A673 (cell line): ENCODE measurements around the gene PPOX.

Source experiments
- EZH2 ChIP-seq: fragments of 200-600 bp; sonication (generic); IDR thresholded peaks from 2 replicates; pipeline ENCODE4 v1.6.1; 2017; ENCODE audit warnings: borderline replicate concordance, low read depth, mild to moderate bottlenecking, mixed read lengths, antibody characterized with exemption, low read length; ENCODE audit not compliant: poor library complexity, severe bottlenecking
- TF ChIP-seq, protein P1 (sequence below): fragments of 300-800, 200-600 bp; sonication (generic); conservative IDR thresholded peaks from 2 replicates; pipeline ENCODE4 v1.5.1; 2017; ENCODE audit warnings: low read depth, mild to moderate bottlenecking, antibody characterized with exemption, low read length, moderate library complexity, mixed read lengths

DNA sequence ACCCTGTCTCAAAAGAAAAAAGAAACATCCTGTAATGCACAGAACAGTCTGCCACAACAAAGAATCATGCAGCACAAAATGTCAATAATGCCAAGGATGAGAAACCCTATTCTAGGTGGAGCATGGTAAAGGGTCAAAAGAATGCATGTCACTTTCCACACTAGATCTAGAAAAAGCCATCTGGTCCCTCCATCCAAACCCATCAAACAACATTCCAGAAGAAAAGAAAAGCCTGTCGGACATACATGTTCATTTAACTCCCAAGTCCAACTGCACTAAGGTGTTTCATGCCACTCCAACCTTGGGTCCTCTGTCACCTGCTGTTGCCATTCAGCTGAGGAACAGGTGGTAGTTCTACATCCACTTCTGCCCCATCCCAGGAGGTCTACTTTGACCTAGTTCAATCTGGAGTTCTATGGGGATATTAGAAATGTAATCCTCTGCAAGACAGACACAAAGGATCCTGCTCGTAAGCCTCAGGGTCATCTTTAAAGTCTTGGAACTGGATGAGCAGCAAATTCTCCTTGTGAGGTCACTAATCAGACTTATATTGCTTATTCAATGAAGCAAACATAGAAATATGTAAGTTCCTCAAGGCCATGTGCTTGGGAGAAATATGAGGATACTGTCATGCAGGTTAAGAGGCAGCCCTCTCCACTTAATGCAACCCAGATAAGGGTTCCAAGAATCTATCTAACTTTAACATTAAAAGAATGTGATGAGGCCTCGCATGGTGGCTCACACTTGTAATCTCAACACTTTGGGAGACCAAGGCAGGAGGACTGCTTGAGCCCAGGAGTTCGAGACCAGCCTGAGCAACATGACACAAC is 37.4 kb upstream of the PPOX start:
- TF ChIP-seq, protein P1, sequence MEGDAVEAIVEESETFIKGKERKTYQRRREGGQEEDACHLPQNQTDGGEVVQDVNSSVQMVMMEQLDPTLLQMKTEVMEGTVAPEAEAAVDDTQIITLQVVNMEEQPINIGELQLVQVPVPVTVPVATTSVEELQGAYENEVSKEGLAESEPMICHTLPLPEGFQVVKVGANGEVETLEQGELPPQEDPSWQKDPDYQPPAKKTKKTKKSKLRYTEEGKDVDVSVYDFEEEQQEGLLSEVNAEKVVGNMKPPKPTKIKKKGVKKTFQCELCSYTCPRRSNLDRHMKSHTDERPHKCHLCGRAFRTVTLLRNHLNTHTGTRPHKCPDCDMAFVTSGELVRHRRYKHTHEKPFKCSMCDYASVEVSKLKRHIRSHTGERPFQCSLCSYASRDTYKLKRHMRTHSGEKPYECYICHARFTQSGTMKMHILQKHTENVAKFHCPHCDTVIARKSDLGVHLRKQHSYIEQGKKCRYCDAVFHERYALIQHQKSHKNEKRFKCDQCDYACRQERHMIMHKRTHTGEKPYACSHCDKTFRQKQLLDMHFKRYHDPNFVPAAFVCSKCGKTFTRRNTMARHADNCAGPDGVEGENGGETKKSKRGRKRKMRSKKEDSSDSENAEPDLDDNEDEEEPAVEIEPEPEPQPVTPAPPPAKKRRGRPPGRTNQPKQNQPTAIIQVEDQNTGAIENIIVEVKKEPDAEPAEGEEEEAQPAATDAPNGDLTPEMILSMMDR, result no peak
- TF ChIP-seq EZH2, result no peak
